HG03196 (cell line): ENCODE data around the gene AR.
"Not testable (repeated sequence)": the region's sequence is repeated elsewhere in the genome, so short reads cannot be mapped to it uniquely, and the experiment has no call there.

Experiments used
- ATAC-seq: cut with Tn5 transposase; IDR thresholded peaks from one replicate; pipeline ENCODE4 v1.9.1; 2021; ENCODE audit not compliant: unreplicated experiment

The AR gene

DNA sequence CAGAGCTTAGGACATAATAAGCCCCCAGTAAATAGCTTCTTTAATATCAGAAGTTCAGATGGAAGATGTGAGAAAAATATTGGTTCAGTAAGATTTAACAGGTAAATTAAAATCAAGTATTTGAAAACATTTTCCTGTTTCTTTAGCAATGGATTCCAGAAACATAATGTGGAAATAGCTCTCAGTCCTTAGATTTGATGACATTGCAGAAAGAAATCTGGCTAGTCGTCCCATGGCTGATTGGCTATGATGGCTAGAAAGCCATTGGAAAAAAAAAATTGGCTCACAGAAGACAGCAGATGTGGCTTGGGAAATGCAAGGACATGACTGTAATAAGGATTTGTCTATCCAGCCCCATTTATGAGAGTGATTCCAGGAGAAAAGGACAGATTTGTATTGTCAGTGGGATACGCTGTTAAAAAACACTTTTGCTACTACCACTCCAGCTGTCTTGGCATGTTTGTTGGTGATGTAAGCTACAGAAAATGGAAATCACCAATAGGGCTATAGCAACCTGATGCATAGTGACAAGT lies 78.3 kb downstream of the AR start:
- ATAC-seq, result no peak

DNA sequence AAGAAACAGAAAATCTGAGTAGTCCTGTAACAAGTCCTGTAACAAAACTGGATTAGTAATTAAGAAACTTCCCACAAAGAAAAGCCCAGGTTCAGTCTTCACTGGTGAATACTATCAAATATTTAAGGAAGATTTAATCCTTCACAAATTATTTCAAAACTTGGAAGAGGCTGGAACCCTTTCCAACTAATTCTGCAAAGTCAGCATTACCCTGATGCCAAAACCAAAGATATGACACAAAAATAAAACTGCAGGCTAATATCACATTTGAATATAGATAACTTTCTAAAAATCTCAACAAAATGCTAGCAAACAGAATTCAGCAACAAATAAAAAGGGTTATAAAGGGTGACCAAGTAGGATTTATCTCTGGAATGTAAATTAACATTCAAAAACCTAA lies 80.5 kb downstream of the AR start:
- ATAC-seq, result no peak

DNA sequence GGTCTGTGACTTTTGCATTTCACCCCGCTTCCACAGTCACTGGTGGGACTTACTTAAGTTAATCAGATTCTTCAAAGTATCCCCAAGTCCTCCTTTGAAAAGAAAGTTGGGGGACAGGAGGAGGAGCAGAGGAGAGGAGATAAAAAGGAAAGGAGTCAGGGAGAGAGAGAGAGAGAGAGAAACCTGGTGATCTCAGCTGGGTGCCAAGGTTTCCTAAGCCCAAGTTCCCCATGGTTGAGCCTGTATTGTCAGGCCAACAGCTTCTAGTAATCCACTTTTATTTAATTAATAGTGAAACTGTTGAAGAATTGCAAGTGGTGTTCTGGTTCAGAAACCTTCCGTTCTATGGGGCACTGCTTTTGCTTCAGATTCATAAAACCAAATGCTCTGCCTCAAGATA lies 91.6 kb downstream of the AR start:
- ATAC-seq, result no peak

DNA sequence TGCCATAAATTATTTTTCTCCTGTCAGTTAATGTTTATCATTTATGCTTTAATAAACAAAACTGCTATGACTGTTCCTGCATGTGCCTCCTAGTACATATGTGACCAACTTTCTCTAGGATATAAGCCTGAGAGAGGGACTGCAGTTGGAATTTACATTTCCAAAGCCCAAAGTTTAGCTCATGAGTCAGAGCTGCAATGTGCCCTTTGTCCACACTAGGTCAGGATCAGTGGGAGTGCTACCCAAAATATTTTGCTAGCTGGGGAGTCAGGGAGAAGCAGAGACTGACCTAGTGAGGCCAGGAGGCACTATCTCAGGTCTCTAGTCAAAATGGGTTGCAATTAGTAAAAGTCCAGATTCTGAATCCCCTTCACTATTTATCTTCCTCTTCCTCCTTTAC lies 92.7 kb downstream of the AR start:
- no peak for ATAC-seq

DNA sequence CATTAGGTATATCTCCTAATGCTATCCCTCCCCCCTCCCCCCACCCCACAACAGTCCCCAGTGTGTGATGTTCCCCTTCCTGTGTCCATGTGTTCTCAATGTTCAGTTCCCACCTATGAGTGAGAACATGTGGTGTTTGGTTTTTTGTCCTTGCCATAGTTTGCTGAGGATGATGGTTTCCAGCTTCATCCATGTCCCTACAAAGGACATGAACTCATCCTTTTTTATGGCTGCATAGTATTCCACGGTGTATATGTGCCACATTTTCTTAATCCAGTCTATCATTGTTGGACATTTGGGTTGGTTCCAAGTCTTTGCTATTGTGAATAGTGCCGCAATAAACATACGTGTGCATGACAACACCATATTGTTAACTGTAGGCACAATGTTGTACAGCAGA lies 93.5 kb downstream of the AR start:
- not testable (repeated sequence) for ATAC-seq

DNA sequence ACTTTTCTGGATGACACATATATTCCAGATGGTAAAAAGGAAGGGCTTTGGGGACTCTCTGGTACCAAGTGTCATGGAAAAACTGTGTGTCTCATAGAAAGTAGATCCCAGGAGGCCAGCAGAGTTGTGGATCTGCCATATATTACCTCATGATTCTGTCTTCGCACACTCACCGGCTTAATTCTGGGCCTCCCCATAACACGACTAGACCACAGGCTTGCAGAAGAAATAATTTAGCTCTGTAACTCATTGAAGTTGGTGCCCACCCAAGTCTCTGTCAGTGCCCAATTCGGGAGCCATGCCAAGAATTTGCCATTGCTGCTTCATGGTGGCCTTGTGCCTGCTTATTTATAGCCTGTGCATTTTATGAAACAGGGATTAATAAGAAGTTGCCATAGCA lies 104.5 kb downstream of the AR start:
- no peak for ATAC-seq

DNA sequence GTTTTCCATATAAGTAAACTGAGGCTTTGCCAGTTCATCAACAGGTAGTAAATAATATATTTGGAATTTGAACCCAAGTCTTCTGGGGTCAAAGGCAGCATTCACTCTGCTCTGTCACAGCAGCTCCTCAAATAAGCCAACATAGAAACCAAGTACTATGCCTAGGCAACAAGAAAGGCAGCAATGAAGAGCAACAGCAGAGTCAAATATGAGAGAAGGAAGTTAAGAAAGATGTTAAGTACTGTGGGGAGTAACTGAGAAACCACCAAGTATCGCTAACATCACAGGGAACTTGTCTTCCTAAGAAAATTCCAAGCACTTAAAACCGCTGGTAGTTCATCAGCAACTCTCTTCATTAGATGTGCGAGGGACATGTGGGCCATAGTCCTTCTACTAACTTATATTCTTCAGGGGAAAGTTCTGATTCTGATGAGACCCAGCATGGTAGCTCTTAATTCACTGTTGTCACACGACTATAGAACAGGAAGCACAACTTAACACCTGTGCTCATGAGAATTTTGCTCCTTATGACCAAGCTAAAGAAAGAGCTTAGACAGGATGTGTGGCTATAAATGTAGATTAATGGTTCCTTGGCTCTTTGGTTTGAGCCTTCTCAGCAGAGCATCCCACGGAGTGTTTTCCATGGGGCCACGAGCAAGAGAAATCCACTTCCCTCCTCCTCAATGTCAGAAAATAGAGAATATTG lies 107.8 kb downstream of the AR start:
- no peak for ATAC-seq

DNA sequence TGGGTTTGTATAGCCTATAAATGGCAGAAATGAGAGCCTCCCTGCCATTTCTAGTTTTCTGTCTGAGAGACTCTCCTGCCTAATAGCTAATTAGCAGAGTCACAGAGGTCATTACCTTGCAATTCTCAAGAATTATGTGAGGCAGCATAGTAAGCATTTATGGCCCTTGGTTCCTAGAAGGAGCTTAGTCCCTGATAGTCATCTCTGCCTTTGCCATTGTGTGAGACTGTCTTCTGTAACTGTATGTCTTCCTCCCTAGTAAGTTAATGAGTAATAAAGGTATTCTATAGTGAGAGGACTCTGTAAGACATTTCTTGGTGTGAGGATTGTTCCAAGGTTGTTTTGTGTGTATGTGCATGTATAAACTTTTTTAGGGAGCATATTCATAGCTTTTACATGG lies 108.7 kb downstream of the AR start:
- ATAC-seq, result no peak

DNA sequence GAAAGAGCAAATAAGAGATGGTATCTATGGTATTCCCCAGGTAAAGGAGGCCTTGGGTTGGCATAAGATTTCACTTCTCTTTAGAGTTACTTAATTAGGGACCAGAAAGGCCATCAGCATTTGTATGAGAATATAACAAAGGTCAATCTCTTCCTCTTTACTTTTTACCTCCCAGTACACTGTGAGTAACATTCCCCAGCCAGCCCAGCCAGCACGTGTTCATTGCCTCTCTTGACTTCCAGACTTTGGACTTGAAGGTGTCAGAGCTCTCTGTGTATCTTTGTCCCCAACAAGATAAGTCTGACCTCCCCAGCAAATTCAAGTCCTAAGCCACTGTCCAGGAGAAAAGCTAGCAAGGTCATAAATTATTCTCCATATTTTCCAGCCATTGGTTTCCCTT lies 110.5 kb downstream of the AR start:
- no peak for ATAC-seq

DNA sequence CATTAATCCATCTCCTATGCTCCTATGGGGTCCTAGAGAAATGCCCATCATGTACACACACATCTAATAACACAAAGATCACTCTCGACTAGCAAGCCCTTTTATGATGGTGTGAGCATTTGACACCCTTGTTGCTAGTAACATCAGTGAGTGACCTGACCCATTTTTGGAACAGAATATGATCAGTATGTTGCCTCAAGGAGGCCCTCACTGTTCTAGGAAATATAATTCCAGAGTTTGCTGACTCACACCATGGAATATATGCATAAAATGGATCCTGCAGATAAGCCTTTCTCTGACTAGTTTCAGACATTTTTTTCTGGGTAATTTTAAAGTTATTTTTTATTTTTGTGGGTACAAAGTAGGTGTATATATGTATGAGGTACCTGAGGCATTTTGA lies 121.8 kb downstream of the AR start:
- no peak for ATAC-seq

DNA sequence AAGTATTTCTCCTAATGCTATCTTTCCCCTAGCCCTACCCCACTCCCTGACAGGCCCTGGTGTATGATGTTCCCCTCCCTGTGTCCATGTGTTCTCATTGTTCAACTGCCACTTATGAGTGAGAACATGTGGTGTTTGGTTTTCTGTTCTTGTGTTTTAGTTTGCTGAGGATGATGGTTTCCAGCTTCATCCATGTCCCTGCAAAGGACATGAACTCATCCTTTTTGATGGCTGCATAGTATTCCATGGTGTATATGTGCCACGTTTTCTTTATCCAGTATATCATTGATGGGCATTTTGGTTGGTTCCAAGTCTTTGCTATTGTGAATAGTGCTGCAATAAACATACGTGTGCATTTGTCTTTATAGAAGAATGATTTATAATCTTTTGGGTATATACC lies 126.9 kb downstream of the AR start:
- not testable (repeated sequence) for ATAC-seq

DNA sequence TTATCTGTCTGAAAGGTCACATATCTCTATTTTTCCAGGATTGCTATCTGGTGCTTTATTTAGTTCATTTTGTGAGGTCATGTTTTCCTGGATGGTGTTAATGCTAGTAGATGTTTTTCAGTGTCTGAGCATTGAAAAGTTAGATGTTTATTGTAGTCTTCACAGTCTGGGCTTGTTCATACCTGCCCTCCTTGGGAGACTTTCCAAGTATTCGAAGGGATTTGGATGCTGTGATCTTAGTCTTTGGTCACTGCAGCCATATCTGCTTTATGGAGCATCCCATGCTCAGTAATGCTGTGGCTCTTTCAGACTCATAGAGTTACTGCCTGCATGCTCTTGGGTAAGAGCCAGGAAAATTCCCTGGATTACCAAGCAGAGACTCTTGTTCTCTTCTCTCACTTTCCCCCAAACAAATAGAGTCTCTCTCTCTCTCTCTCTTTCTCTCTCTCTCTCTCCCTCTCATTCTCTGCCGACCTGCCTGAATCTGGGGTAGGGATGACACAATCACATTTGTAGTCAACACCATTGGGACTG lies 130.0 kb downstream of the AR start:
- ATAC-seq, result no peak

DNA sequence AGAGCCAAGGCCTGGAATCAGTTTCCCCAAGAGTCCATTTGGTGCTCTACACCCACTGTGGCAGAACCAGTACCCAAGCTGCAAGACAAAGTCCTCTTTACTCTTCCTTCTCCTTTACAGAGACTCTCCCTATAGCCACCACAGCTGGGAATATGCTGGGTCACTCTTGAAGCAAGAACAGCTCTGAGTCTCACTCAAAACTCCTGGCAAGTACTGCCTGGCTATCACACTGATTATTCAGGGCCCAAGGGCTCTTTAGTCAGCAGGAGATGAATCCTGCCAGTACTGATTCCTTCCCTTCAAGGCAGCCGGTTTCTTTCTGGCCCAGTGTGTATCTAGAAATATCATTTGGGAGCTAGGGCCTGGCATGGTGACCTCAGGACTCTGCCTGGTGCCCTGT lies 130.9 kb downstream of the AR start:
- no peak for ATAC-seq

DNA sequence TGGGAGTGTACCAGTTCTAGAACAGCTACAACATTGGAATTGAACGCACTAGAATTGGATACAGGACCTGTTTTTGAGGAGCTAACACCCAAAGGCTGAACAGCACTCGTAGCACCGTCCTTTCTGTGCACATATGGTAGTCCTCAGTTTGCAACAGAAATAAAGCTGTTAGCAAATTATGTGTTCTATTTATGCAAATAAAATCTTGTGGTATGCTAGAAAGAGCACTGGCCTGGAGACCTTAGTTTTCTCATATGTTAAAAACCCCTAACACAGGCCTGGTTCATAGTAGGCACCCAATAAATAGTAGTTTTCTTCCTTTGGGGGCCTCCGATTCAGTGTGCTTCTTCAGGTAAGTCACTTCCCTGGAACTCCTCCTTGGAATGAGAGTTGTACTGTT lies 140.3 kb downstream of the AR start:
- ATAC-seq, result no peak

DNA sequence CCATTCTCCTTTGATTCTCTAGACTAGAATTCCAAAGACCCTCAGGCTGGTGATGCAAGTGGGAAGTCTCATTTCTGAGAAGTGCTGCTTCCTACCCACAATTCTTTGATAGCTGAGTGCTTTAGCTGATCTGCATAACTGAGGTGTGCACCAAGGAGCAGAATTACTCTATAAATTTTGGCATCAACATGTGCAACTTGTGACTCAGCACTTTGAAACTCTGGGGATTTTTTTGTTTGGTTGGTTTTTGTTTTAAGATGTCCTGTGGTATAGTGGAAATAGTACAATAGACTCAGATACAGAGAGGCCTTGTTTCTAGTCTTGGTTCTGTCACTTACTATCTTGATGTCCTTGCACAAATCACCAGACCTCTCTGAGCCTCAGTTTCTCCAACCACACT lies 148.4 kb downstream of the AR start:
- peak; percentile 58 for ATAC-seq

DNA sequence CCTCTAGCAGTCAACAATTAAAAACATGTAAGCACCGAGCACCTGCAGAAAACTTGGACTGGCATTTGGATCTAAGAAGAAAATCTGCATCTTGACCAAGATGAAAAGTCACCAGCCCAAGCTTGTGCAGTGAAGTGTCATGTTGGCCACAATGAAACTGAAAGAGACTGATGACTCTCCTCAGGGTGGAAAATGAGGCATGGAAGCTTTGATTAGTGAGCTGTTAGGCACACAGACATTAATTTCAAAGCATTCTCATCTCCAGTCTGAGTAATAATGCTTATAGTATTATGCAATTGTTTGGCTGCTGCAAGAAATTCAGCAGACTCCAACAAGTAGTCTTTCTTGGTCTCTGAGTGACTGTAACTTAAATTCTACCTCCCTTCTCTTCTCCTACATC lies 150.1 kb downstream of the AR start:
- ATAC-seq, result no peak

DNA sequence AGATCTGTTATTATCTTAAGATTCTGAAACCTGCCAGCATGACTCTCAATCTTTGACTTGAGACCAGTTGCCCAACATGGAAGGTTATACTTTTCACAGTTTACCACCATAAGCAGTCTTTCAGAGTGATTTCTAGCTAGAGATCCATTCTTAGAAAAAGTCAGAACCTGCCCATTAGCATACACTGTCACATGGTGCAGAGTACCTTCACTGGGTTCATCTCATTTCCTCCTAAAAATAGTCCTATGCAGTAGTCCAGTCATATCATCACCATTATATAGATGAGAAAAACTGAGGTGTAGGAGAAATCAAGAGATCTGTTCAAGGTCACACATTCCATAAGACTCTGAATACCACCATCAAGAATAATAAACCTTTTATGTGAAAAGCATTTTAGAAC lies 153.6 kb downstream of the AR start:
- no peak for ATAC-seq

DNA sequence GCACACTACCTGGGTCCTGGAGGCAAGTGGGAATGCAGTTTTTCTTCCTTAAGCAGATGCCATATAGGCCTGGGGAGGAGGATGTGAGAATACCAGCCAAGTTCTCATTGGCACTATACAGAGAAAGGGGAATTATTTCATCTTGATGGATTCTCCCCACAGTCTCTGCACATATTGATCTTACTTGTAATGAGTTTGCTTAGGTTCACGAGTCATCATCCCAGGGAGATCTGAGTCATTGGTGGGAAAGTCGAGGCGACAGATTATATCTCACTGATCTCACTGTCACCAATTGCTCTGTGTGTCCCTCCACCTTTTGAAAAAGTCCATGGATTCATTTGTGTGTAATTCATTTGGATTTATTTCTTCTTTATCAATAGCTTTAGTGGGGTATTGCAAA lies 156.8 kb downstream of the AR start:
- ATAC-seq, result no peak

DNA sequence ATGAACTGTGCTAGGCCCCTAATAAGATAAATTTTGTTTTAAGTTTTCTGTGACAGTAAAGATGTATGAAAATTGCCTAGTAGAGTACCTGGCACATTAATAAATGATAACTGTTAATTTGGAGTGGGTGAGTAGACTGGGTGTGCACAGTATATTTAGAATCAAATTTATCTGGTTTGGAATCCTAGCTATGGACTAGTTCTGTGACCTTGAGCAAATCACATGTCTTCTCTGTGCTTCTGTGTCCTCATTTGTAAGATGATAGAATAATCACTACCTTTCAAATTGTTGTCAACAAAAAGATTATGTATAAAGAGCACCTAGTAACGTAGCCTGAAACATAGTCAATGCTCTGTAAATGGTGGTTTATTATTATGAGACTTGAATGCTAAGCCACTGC lies 170.2 kb downstream of the AR start:
- no peak for ATAC-seq

DNA sequence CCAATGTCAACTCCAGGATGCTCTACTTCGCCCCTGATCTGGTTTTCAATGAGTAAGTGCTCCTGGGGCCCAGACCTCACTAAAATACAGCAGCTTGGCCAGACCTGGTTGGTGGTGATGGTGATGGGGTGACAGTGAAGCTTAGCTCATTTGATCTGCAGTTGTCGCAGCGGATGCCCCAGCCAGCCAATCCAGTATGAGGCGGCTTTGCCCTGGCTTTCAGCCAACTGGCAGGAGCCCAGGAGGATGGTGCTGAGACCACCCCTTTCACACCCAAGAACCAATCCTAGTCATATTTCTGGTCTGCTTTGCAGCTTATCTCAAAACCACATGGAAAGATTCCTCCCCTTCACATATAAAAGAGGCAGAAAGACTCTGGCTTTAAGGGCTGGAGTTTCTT lies 173.8 kb downstream of the AR start:
- ATAC-seq, result no peak

DNA sequence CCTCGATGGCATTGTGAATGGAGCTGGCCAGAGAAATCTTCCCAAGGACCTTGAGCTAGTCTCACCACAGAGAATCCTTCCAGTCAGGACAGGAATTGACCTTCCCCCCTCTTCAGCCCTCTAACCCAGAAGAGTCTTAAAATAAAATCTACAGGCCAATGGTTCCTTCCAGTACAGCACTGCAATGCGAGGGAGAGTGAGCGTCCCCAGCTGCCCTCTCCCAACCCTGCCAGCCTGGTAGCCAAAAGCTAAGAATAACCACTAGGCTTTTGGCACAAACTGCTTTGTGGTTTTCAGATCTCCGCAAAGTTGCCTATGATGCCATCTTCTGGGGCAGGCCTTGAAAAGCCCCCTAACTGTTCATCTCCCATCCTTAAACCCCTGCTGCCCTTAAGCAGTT lies 175.1 kb downstream of the AR start:
- no peak for ATAC-seq

DNA sequence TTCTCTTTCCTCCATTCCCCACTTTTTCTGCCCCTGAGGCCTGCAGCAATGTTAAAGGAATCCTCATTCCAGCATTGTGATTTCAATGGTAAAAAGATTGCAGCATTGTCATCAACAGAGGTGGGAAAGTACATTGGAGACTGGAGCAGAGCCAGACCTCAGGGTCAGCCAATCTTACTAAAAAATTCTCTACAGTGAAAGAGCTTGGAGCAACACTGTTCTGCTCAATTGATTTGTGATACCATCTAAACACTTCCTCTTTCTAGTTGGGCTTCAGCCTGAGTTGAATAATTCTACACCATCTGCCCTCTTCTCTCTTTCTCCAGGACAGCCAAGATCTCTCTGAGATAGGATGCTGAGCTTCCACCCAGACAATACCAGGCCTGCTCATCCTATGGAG lies 176.5 kb downstream of the AR start:
- ATAC-seq, result no peak

DNA sequence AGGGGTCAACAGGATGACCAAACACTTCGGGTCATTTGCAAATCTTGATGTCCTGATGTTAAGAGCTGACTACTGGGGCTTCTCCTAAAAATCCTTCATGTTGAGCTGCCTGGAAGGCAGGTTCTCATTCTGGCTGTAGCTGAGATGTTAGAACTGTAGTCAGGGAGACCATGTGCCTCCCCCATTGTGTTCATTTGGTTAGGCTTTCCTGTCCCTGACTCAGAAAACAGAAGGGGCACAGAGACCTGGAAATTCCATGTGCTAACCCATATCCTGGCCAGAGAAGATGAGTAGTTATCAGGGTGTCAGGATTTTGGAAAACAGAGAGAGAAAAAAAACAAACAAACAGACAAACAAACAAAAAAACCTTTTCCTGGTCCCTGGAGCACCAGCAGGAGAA lies 177.5 kb downstream of the AR start:
- no peak for ATAC-seq
